K562 (cell line): ENCODE results near the gene PSMC3IP. TPM values are rescaled to one million over a fixed set of nuclear protein-coding genes. Genes with fewer than 3 reads are reported as not detected.
A peak's percentile ranks its signal among the peaks of the same experiment; 100 is the strongest.

Experiments used
- BCOR ChIP-seq: fragments of 450-650 bp; IDR thresholded peaks from 2 replicates; pipeline ENCODE4 v1.6.1; 2016
- ESRRA ChIP-seq: fragments of 450-650 bp; IDR thresholded peaks from 2 replicates; pipeline ENCODE4 v1.6.1; 2014; ENCODE audit warnings: low read depth, mild to moderate bottlenecking, moderate library complexity, borderline replicate concordance
- FIP1L1 ChIP-seq: fragments of 200-400 bp; formaldehyde crosslinking; IDR thresholded peaks from 2 replicates; pipeline ENCODE4 v1.6.1; 2018; ENCODE audit warnings: mild to moderate bottlenecking, low read depth, low read length; ENCODE audit not compliant: poor library complexity, severe bottlenecking
- JUND ChIP-seq, 2 experiments: IDR thresholded peaks; 2 replicates in 1 of 2; 3 replicates in 1 of 2; pipeline ENCODE4 v1.6.1; 2011; ENCODE audit warnings: borderline replicate concordance in 2 of 2, low read depth in 2 of 2, low read length in 2 of 2, improper control_type of control experiment in 1 of 2, missing biosample characterization in 1 of 2, missing genetic modification characterization in 1 of 2, missing genetic modification reagents in 1 of 2
- RBM22 ChIP-seq: fragments of 200-400 bp; formaldehyde crosslinking; IDR thresholded peaks from 2 replicates; pipeline ENCODE4 v1.6.1; 2018; ENCODE audit warnings: low read length, low read depth; ENCODE audit not compliant: poor library complexity, severe bottlenecking
- SMAD4 ChIP-seq: fragments of 250-450 bp; sonication (Bioruptor Pico); conservative IDR thresholded peaks from 2 replicates; pipeline ENCODE4 v1.8.0; 2021; ENCODE audit warnings: inconsistent platforms, mild to moderate bottlenecking, moderate library complexity
- SMARCA5 ChIP-seq: fragments of 450-650 bp; IDR thresholded peaks from 2 replicates; pipeline ENCODE4 v1.6.1; 2016
- STAG1 ChIP-seq: sonication (generic); formaldehyde crosslinking; IDR thresholded peaks from 2 replicates; pipeline ENCODE4 v1.5.0; 2020; ENCODE audit warnings: missing genetic modification reagents, borderline replicate concordance
- XRCC5 ChIP-seq: fragments of 200-400 bp; formaldehyde crosslinking; IDR thresholded peaks from 2 replicates; pipeline ENCODE4 v1.6.1; 2017; ENCODE audit warnings: low read depth, mild to moderate bottlenecking, low read length
- YY1 ChIP-seq, 3 experiments: IDR thresholded peaks; 2 replicates each; pipeline ENCODE4 v1.6.1; 2011; ENCODE audit warnings: low read length in 2 of 3, mild to moderate bottlenecking in 2 of 3, moderate library complexity in 2 of 3, borderline replicate concordance in 1 of 3, control low read depth in 1 of 3, low read depth in 1 of 3; ENCODE audit not compliant: insufficient read depth in 3 of 3, insufficient replicate concordance in 2 of 3, control insufficient read depth in 1 of 3, insufficient read length in 1 of 3; ENCODE audit errors: extremely low read depth in 1 of 3
- ZNF384 ChIP-seq: IDR thresholded peaks from 2 replicates; pipeline ENCODE4 v1.6.1; 2012; ENCODE audit warnings: low read depth, low read length, improper control_type of control experiment
- polyA plus RNA-seq, 8 experiments: library from polyadenylated mRNA; depleted of rRNA in 4 of 8; stranded (reverse) in 5 of 8; unstranded in 3 of 8; fragments of >200 nt; fragmentation: Nextera tagmentation in 2 of 8; fragmentation: Illumina TruSeq in 1 of 8; extraction: Ambion mirVana in 2 of 8; extraction: Trizol in 1 of 8; gene quantifications; 2 replicates each; pipeline versions ENCODE4 v1.2.1 to v1.2.3, GENCODE V29; 2011 to 2014; ENCODE audit warnings: inconsistent platforms in 1 of 8, missing spikeins in 1 of 8
- total RNA-seq, 7 experiments: library from RNA; depleted of rRNA in 6 of 7; stranded (reverse); fragments of >200 nt in 6 of 7; fragmentation: Illumina TruSeq in 2 of 7; extraction: Trizol in 2 of 7; gene quantifications; 2 replicates each; pipeline versions ENCODE4 v1.2.1 to v1.2.3, GENCODE V29; 2011 to 2021; ENCODE audit warnings: low replicate concordance in 1 of 7
- TF ChIP-seq, protein P1 (sequence below): sonication (generic); IDR thresholded peaks from 2 replicates; pipeline ENCODE4 v1.6.1; 2016

The PSMC3IP gene
- total and polyA plus RNA-seq, 9 of the 15 experiments (the other 6 are each of a cell fraction or from before 2014, with no cell fraction given): 13.8 to 65.6 (median 32.8) TPM

DNA sequence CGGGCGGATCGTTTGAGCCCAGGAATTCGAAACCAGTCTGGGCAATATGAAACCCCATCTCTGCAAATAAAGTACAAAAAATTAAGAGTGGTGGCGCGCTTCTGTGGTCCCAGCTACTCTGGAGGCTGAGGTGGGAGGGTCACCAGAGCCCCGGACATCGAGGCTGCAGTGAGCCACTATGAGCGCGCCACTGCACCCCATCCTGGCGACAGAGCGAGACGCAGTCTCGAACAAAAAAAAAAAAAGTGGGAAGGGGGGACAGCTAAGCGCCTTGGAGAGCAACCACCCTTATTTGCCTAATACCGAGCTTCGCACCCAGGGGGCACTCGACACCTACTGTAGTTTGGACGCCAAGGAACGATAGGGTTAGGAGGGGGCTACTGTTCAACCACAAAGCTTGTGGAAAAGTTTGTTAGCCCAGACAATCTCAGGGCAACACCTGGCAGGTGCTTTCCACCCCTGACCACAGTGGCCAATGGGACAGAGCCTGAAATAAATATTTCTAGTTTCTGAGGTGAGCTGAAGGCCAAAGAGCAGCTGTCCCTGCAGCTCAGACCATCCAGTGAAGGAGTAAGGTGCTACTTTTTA is 847 bp upstream of the PSMC3IP start (continued):
- no peak for TF ChIP-seq FIP1L1
- TF ChIP-seq SMAD4 (CRISPR knock-in tag): peak; percentile 50; the same call in 1 of the 2 replicates
- no peak for TF ChIP-seq BCOR
- TF ChIP-seq, protein P1, sequence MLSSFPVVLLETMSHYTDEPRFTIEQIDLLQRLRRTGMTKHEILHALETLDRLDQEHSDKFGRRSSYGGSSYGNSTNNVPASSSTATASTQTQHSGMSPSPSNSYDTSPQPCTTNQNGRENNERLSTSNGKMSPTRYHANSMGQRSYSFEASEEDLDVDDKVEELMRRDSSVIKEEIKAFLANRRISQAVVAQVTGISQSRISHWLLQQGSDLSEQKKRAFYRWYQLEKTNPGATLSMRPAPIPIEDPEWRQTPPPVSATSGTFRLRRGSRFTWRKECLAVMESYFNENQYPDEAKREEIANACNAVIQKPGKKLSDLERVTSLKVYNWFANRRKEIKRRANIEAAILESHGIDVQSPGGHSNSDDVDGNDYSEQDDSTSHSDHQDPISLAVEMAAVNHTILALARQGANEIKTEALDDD: peak; percentile 29; the same call in 1 of the 2 replicates
- peak; percentile 43; the same call in 1 of the 2 replicates for TF ChIP-seq JUND (IDR thresholded peaks at IDR 0.05; ENCODE audit: borderline replicate concordance, low read depth, low read length)
- TF ChIP-seq JUND (tag; IDR thresholded peaks at IDR 0.05; ENCODE audit: borderline replicate concordance, low read depth, low read length): no peak; the same call in 2 of the 3 replicates
- 0 out of 2 replicates have a peak, but pooled peaks have one; percentile 10 for TF ChIP-seq SMARCA5
- peak; percentile 49; the same call in 1 of the 2 replicates for TF ChIP-seq STAG1 (CRISPR knock-in tag)
- TF ChIP-seq ESRRA: peak; percentile 41; the same call in 1 of the 2 replicates
- peak in 2 of 3 experiments; percentile 16 to 17 for TF ChIP-seq YY1 (IDR thresholded peaks at IDR 0.05; ENCODE audit: borderline replicate concordance in 1 of 3, control insufficient read depth in 1 of 3, extremely low read depth in 1 of 3, insufficient read depth in 3 of 3, insufficient read length in 1 of 3, insufficient replicate concordance in 2 of 3, low read depth in 1 of 3, low read length in 2 of 3)
- TF ChIP-seq RBM22: peak; percentile 60
- TF ChIP-seq ZNF384: peak; percentile 99
- peak; percentile 85 for TF ChIP-seq XRCC5
